ENCODE measurements around the gene GTF2H4.

DNA sequence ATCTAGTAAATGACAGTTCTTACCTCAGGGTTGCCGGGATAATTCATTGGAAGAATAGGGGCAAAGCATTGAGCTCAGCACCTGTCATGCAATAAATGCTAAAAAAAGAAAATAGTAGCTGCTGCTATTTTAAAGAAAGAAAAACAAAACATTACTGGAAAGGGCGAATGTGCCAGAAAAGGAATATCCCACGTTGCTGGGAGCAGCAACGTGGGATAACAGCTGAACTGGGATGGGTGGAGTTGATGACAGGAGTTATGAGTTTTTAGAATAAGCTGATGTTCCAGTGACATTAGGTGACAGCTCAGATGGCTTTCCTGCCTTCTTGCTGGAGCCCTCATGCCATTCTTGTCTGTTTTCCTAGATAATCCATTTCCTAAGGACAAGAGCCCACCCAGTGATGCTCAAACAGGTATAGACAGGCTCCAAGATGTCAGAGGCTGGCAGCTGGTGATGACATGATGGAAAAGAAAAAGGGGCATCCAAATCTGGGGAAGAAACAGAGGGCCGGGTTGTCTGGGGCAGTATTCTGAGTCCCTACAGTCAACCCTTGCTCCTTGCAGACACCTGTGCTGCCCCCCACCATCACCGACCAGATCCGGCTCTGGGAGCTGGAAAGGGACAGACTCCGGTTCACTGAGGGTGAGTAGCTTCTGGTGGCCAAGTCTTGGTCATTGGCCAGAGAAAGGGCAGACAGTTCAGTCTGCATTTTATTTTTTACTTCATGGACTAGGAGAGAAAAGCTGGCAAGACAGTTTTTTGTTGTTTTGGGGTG, 4.9 kb downstream of the GTF2H4 start:
- TF ChIP-seq, protein P1, sequence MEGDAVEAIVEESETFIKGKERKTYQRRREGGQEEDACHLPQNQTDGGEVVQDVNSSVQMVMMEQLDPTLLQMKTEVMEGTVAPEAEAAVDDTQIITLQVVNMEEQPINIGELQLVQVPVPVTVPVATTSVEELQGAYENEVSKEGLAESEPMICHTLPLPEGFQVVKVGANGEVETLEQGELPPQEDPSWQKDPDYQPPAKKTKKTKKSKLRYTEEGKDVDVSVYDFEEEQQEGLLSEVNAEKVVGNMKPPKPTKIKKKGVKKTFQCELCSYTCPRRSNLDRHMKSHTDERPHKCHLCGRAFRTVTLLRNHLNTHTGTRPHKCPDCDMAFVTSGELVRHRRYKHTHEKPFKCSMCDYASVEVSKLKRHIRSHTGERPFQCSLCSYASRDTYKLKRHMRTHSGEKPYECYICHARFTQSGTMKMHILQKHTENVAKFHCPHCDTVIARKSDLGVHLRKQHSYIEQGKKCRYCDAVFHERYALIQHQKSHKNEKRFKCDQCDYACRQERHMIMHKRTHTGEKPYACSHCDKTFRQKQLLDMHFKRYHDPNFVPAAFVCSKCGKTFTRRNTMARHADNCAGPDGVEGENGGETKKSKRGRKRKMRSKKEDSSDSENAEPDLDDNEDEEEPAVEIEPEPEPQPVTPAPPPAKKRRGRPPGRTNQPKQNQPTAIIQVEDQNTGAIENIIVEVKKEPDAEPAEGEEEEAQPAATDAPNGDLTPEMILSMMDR (IDR thresholded peaks at IDR 0.05; ENCODE audit: low read depth, low read length), result no peak
- TF ChIP-seq EZH2phosphoT487 (IDR thresholded peaks at IDR 0.05; ENCODE audit: low read depth), result no peak

Data from OCI-LY3 (cell line).